OCI-LY7 (cell line): ENCODE results near the gene UBE2S.
A peak's percentile ranks its signal among the peaks of the same experiment; 100 is the strongest.

Experiments used
- EZH2phosphoT487 ChIP-seq: fragments of 200-600 bp; sonication (generic); IDR thresholded peaks from 2 replicates; pipeline ENCODE4 v1.6.1; 2018; ENCODE audit warnings: low read depth, borderline replicate concordance, mild to moderate bottlenecking, mixed run types, antibody characterized with exemption, low read length, moderate library complexity, mixed read lengths
- TF ChIP-seq, protein P1 (sequence below): fragments of 200-600 bp; sonication (generic); conservative IDR thresholded peaks from 2 replicates; pipeline ENCODE4 v1.5.1; 2014; ENCODE audit warnings: mild to moderate bottlenecking, antibody characterized with exemption, low read length, moderate library complexity, mixed read lengths

DNA sequence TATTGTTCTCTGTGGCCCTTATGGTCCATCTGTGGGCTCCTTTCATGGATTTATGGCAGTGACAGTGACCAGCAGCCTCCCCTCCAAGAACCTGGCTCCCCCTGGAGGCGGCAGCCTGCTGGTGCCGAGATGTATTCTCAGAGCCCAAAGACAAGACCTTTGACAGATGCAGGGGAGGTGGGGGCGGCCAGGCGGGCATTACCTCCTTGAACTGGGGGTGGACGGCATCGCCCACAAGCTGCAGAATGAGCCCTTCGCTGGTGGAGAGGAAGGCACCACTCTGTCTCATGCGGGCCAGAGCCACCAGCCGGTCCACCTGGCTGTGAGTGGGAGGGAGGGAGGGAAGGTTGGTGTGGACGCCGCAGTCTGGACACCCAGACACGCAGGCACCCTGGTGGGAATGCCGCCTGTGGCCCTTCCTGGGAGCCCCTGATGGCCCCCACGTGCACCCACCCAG, 47.2 kb upstream of the UBE2S start:
- TF ChIP-seq, protein P1, sequence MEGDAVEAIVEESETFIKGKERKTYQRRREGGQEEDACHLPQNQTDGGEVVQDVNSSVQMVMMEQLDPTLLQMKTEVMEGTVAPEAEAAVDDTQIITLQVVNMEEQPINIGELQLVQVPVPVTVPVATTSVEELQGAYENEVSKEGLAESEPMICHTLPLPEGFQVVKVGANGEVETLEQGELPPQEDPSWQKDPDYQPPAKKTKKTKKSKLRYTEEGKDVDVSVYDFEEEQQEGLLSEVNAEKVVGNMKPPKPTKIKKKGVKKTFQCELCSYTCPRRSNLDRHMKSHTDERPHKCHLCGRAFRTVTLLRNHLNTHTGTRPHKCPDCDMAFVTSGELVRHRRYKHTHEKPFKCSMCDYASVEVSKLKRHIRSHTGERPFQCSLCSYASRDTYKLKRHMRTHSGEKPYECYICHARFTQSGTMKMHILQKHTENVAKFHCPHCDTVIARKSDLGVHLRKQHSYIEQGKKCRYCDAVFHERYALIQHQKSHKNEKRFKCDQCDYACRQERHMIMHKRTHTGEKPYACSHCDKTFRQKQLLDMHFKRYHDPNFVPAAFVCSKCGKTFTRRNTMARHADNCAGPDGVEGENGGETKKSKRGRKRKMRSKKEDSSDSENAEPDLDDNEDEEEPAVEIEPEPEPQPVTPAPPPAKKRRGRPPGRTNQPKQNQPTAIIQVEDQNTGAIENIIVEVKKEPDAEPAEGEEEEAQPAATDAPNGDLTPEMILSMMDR = peak; percentile 80
- no peak for TF ChIP-seq EZH2phosphoT487
